Central memory CD4-positive, alpha-beta T cell (primary cell): Measurements from ENCODE around the gene CYCS.

Experiments used
- DNase-seq: peaks from one replicate; pipeline ENCODE4 v3.0.0; 2022
- total RNA-seq, 3 experiments: gene quantifications; one replicate each; lab custom pipeline; 2026; lab: John Stamatoyannopoulos, UW

CYCS gene
- total RNA-seq, result 83.2 to 493 (median 486) reads per million in 3 experiments

- DNase-seq, result peak; percentile 99
Observed at GRCh38 chr7:25125137-25125946, at the start of gene CYCS. CYCS (minus strand) TSS chr7:25125260; CDS start chr7:25124119, 1,141 bp downstream.

- no peak for DNase-seq
Observed at GRCh38 chr7:25173184-25173583, 48.1 kb upstream of the CYCS start.

- DNase-seq, result no peak
Observed at GRCh38 chr7:25171516-25171915, 46.5 kb upstream of the CYCS start.

DNA sequence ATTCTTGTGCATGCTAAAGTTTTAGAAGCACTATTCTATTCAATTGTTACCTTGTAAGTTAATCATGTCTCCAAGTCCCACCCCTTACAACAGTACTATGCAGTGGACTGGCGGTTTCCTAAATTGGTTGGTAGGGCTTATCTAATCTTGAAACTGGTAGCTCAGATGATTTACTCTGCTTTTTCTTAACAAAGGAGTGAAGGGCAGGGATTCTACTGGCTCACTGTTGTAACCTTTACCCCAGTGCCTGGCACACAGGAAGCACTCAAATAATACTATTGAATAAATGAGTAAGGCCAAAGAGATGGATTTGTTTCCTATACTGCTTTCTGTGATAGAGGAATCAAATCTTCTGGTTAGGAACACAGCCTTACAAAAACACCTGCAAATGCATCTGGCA is 46.0 kb upstream of the CYCS start:
- no peak for DNase-seq

GRCh38 chr7:25169683-25170082 is 44.6 kb upstream of the CYCS start:
- DNase-seq, result no peak

GRCh38 chr7:25168145-25168544 is 43.1 kb upstream of the CYCS start:
- no peak for DNase-seq

DNA sequence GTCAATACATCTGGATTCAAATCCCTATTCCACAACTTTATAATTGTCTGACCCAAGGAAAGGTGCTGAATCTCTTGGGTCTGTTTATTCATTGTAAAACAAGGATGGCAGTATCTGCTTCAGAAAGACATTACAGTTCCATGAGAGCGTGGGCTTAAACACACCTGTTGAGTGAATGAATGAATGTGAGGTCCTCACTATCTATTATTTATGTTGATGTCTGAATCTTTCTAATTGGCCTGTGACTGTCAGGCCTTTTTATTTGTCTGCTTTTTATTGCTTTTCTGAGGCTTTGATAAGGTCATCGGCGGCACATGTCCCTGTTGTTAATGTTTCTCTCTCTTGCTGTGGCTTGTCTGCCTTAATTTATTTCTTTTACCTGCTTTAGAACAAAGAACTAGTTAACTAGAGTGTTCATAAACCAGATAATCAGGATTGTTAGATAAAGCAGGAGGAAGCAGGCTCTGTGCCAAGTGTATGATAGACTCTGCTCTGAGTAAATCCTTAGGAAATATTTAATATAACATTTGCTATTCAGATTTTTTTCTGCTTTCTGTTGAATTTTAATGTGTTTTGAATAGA is 42.3 kb upstream of the CYCS start:
- no peak for DNase-seq

- DNase-seq, result peak; percentile 47
Observed at GRCh38 chr7:25159983-25160596, 35.0 kb upstream of the CYCS start.

GRCh38 chr7:25158966-25159365 is 33.9 kb upstream of the CYCS start:
- DNase-seq, result no peak

DNA sequence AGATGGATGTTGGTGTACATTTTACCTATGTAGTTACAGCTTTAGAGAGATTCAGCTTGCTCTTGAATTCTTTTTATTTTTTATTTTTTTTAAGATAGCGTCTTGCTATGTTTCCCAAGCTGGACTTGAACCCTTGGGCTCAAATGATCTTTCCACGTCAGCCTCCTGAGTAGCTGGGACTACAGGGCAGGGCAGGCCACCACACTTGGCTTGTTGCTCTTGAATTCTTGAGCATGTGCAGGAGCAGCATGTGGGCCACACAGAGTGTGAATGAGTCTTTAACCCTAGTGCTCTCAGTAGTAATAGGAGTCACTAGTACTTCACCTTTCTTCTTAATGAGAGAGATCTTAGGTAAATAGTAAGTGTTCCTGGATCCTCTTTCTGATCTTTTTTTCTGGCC is 26.7 kb upstream of the CYCS start:
- DNase-seq, result no peak

DNA sequence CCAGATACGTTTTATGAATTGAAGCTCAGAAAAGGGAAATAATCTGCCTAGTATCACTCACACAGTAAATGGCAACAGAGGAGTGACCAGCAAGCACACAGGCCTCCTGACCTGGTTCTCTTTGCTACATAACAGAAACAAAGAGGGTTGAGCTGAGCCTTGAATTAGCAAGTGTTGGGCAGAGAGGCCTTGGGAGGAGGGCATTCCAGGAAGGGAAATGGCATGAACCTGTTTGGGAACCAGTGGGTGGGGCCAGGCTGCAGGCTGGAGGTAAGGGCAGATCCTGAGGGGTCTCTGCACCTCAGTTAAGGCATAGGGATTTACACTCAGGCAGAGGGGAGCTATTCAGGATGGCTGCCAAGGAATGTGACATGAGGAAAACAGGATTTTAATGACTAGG is 24.8 kb upstream of the CYCS start:
- no peak for DNase-seq

DNA sequence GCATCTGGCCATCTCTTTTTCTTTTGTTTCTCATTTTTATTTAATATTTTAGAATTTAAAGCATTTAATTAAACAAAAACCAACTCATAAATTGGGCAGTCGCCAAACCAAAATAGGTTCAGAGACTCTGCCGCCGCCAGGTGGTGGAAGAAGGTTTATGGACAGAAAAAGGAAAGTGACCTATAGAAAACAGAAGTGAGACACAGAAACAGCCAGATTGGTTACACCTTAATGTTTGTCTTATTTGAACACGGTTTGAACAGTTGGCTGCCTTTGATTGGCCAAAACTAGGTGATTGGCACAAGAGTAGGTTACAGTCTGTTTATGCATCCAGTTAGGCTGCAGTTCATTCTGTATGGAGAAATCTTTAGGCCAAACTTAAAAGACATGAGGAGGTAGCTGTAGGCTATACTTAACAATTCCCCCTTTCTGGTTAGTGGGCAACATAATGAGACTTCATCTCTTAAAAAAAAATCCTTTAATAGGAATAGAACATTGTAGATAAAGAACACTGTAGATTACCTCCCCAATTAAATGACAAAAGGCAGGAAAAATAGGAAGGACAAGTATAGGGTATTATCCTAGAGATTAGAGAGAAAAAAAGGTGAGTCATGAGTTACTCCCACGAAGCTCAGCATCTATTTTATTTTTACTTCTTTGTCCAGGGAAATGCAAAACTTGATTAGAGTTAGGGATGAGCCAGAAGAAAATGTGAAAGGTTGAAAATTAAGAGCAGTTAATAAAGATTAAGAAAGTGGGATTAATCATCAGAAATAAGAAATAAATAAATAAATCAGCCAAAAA is 23.9 kb upstream of the CYCS start:
- DNase-seq, result no peak

- DNase-seq, result no peak
Observed at GRCh38 chr7:25143763-25144162, 18.7 kb upstream of the CYCS start.

DNA sequence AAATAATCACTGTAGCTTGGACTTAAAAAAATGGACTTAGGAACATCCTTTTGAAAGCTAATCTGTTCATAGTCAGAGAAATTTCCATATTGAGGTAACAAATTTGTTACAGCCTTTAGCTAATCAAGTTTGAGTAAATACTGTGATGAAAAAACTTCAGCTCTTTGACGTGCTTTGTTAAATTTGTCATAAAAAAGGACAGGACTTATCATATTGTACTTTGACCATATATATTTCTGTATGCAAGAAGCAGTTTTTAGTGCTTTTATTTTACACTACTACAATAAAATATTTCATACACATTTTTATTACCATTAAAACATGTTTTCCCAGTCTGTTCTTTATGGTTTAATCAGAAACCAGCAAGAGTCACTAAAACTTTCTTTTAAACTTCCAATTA is 14.5 kb upstream of the CYCS start:
- DNase-seq, result no peak

DNA sequence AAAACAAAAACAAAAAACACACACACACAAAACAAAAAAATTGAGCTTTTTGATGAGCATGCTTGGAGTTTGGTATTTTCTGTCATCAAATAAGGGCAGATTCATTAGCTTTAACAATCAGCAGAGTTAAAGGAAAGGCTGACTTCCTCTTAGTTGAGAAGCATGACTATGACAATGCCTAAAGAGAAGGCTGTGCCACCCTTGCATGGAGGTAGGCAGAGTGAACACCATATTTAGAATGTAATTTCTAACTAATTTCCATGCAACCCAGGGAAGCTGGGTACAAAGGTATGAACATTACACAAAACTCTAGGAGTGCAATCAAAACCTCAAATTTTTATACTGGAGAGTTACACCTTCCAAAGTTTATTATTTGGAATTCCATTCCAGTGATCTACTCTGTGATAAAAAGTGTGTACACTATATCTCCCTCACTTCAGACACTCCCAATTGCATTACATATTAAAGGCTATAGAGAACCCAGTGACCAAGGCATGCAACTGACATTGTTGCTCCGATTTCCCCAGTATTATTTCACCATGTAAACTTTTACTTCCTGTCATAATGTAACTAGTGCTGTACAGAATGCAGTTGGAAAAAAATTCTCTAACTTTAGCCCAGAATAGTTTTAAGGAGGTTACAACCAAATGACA is 9.4 kb upstream of the CYCS start:
- no peak for DNase-seq

GRCh38 chr7:25132430-25132829 is 7.4 kb upstream of the CYCS start:
- DNase-seq, result no peak

DNA sequence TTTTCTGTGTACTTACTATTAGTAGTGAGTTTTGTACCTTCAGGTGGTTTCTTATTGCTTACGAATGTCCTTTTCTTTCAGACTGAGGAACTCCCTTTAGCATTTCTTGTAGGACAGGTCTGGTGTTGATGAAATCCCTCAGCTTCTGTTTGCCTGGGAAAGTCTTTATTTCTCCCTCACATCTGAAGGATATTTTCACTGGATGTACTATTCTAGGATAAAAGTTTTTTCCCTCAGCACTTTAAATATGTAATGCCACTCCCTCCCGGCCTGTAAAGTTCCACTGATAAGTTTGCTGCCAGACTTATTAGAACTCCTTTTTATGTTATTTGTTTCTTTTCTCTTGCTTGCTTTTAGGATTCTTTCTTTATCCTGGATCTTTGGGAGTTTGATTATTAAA is 1.7 kb upstream of the CYCS start:
- no peak for DNase-seq

GRCh38 chr7:25124465-25125136 is 459 bp downstream of the CYCS start:
- DNase-seq, result no peak

DNA sequence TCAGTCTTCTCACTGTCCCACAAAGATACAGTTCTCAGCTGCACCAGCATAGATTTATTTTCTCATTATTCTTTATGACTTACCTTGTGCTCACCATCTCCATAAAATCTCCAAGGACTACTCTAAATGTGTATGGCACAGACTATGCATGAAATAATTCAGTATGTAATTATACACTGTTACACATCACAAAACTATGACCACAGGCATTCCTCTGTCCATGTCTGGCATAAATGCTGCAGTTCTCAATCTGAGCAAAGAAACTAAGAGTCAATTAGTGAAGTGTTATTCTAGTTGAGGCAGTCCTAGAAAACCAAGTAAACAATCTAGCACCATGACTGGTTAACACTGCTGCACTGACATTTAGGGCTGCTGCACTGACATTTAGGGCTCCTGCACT is 2.7 kb downstream of the CYCS start:
- no peak for DNase-seq

- DNase-seq, result no peak
Observed at GRCh38 chr7:25121599-25121998, 3.5 kb downstream of the CYCS start.

GRCh38 chr7:25119102-25119501 is 6.0 kb downstream of the CYCS start:
- no peak for DNase-seq
